IMR-90 (cell line): ENCODE results near the gene ZNHIT2. TPM values are rescaled to one million over a fixed set of nuclear protein-coding genes. Genes with fewer than 3 reads are reported as not detected.

Source experiments
- ATAC-seq: fragments of 200-7000 bp; cut with Tn5 transposase; 2 replicates; pipeline ENCODE4 v1.9.1; 2020; ENCODE audit warnings: low read depth, mild to moderate bottlenecking, moderate library complexity
- BruUV-seq: library from RNA; stranded (reverse); fragments of 400-500 nt; replicated peaks from 2 replicates; lab custom pipeline; 2021; lab: Mats Ljungman, UMichigan
- CTCF ChIA-PET: fragments of 300-600 bp; formaldehyde crosslinking; extraction: SDS; loops from one replicate; lab custom pipeline; 2021; ENCODE audit warnings: antibody characterized with exemption; lab: Yijun Ruan, JAX
- POLR2A ChIA-PET: fragments of 300-600 bp; sonication (Branson Sonifier 250); formaldehyde crosslinking; loops from one replicate; lab custom pipeline; 2022; ENCODE audit warnings: antibody characterized with exemption; ENCODE audit not compliant: unreplicated experiment; lab: Charles Lee
- DNase-seq: peaks from one replicate; pipeline ENCODE4 v3.0.0; 2013
- H2AFZ ChIP-seq: replicated peaks from 2 replicates; pipeline ENCODE3; 2013; ENCODE audit warnings: low read length, mild to moderate bottlenecking; ENCODE audit not compliant: poor library complexity
- H2AK5ac ChIP-seq: 2 replicates; pipeline ENCODE4 v1.6.1; 2013; ENCODE audit warnings: low read depth, low read length, inconsistent platforms
- H2AK9ac ChIP-seq: replicated peaks from 2 replicates; pipeline ENCODE3; 2013; ENCODE audit warnings: mild to moderate bottlenecking, low read depth, low read length, moderate library complexity; ENCODE audit not compliant: poor library complexity
- H2BK120ac ChIP-seq: 2 replicates; pipeline ENCODE4 v1.6.1; 2013; ENCODE audit warnings: low read depth, low read length, inconsistent platforms
- H2BK15ac ChIP-seq: 3 replicates; pipeline ENCODE4 v1.6.1; 2013; ENCODE audit warnings: low read depth, low read length, inconsistent platforms
- H2BK20ac ChIP-seq: 2 replicates; pipeline ENCODE4 v1.6.1; 2013; ENCODE audit warnings: low read depth, mild to moderate bottlenecking, inconsistent platforms, low read length, moderate library complexity
- H2BK5ac ChIP-seq: 2 replicates; pipeline ENCODE4 v1.6.1; 2013; ENCODE audit warnings: mild to moderate bottlenecking, low read depth, low read length, inconsistent platforms; ENCODE audit not compliant: poor library complexity, severe bottlenecking
- H3K14ac ChIP-seq: replicated peaks from 2 replicates; pipeline ENCODE4 v1.6.1; 2013; ENCODE audit warnings: low read depth, low read length, inconsistent platforms
- H3K18ac ChIP-seq: 2 replicates; pipeline ENCODE4 v1.6.1; 2013; ENCODE audit warnings: low read depth, low read length, control low read depth
- H3K23ac ChIP-seq: 2 replicates; pipeline ENCODE4 v1.6.1; 2013; ENCODE audit warnings: low read depth, low read length, inconsistent platforms
- H3K27ac ChIP-seq: 2 replicates; pipeline ENCODE4 v1.5.1; 2013; ENCODE audit warnings: mild to moderate bottlenecking, control low read depth, low read length; ENCODE audit not compliant: insufficient read depth
- H3K27me3 ChIP-seq: 2 replicates; pipeline ENCODE4 v1.6.1; 2013; ENCODE audit warnings: low read length; ENCODE audit not compliant: control insufficient read depth, insufficient read depth
- H3K36me3 ChIP-seq: 2 replicates; pipeline ENCODE4 v1.6.1; 2013; ENCODE audit warnings: low read length, mixed read lengths; ENCODE audit not compliant: control insufficient read depth, insufficient read depth
- H3K4ac ChIP-seq: 2 replicates; pipeline ENCODE4 v1.6.1; 2013; ENCODE audit warnings: low read depth, low read length, inconsistent platforms
- H3K4me1 ChIP-seq: 2 replicates; pipeline ENCODE4 v1.6.1; 2013; ENCODE audit warnings: low read length, mixed read lengths; ENCODE audit not compliant: control insufficient read depth, insufficient read depth
- H3K4me2 ChIP-seq: 2 replicates; pipeline ENCODE4 v1.6.1; 2013; ENCODE audit warnings: low read depth, mild to moderate bottlenecking, control low read depth, low read length, moderate library complexity
- H3K4me3 ChIP-seq: 2 replicates; pipeline ENCODE4 v1.5.1; 2013; ENCODE audit warnings: low read depth, mild to moderate bottlenecking, control low read depth, low read length, moderate library complexity; ENCODE audit not compliant: insufficient read depth
- H3K56ac ChIP-seq: 2 replicates; pipeline ENCODE4 v1.6.1; 2013; ENCODE audit warnings: low read length, inconsistent platforms; ENCODE audit not compliant: insufficient read depth; ENCODE audit errors: extremely low read depth
- H3K79me1 ChIP-seq, 2 experiments: 2 replicates each; pipeline ENCODE4 v1.6.1; 2013; ENCODE audit warnings: low read length in 2 of 2, inconsistent platforms in 1 of 2, low read depth in 1 of 2
- H3K9ac ChIP-seq: 2 replicates; pipeline ENCODE4 v1.6.1; 2013; ENCODE audit warnings: low read depth, low read length, control low read depth
- H3K9me1 ChIP-seq: 2 replicates; pipeline ENCODE4 v1.6.1; 2013; ENCODE audit warnings: low read length, inconsistent platforms; ENCODE audit not compliant: insufficient read depth
- H3K9me3 ChIP-seq: 2 replicates; pipeline ENCODE4 v1.6.1; 2013; ENCODE audit warnings: low read length; ENCODE audit not compliant: control insufficient read depth, insufficient read depth
- H4K20me1 ChIP-seq: 2 replicates; pipeline ENCODE4 v1.6.1; 2013; ENCODE audit warnings: low read length, inconsistent platforms; ENCODE audit not compliant: insufficient read depth
- H4K5ac ChIP-seq: 2 replicates; pipeline ENCODE4 v1.6.1; 2013; ENCODE audit warnings: mild to moderate bottlenecking, low read depth, low read length, control low read depth
- H4K8ac ChIP-seq, 2 experiments: 2 replicates each; pipeline ENCODE4 v1.6.1; 2013; ENCODE audit warnings: low read depth in 2 of 2, low read length in 2 of 2, control low read depth in 1 of 2, inconsistent platforms in 1 of 2
- H4K91ac ChIP-seq: 2 replicates; pipeline ENCODE4 v1.6.1; 2013; ENCODE audit warnings: low read depth, low read length, inconsistent platforms; ENCODE audit not compliant: insufficient read depth
- BHLHE40 ChIP-seq: fragments of 150-350 bp; IDR thresholded peaks from 2 replicates; pipeline ENCODE4 v1.6.1; 2016; ENCODE audit warnings: mild to moderate bottlenecking, low read depth, low read length
- CEBPB ChIP-seq: IDR thresholded peaks from 2 replicates; pipeline ENCODE4 v1.6.1; 2012; ENCODE audit warnings: low read depth, low read length, improper control_type of control experiment
- CTCF ChIP-seq: conservative IDR thresholded peaks from 2 replicates; pipeline ENCODE4 v1.5.1; 2012; ENCODE audit warnings: mild to moderate bottlenecking, low read depth, low read length, improper control_type of control experiment
- ELK1 ChIP-seq: fragments of 150-350 bp; IDR thresholded peaks from 2 replicates; pipeline ENCODE4 v1.6.1; 2016; ENCODE audit warnings: low read depth, mild to moderate bottlenecking, low read length, moderate library complexity, borderline replicate concordance
- FOS ChIP-seq: fragments of 150-350 bp; IDR thresholded peaks from 2 replicates; pipeline ENCODE4 v1.6.1; 2016; ENCODE audit warnings: low read depth, low read length
- MAFK ChIP-seq: IDR thresholded peaks from 2 replicates; pipeline ENCODE4 v1.6.1; 2012; ENCODE audit warnings: low read depth, low read length, improper control_type of control experiment
- MAZ ChIP-seq: IDR thresholded peaks from 2 replicates; pipeline ENCODE4 v1.6.1; 2012; ENCODE audit warnings: low read depth, mild to moderate bottlenecking, low read length, improper control_type of control experiment, moderate library complexity, borderline replicate concordance
- NFE2L2 ChIP-seq: fragments of 150-350 bp; IDR thresholded peaks from 2 replicates; pipeline ENCODE4 v1.6.1; 2016; ENCODE audit warnings: low read depth, mild to moderate bottlenecking, low read length
- POLR2A ChIP-seq: IDR thresholded peaks from 2 replicates; pipeline ENCODE4 v1.6.1; 2012; ENCODE audit warnings: mild to moderate bottlenecking, low read depth, low read length
- RAD21 ChIP-seq: IDR thresholded peaks from 2 replicates; pipeline ENCODE4 v1.6.1; 2012; ENCODE audit warnings: low read length, improper control_type of control experiment
- RFX5 ChIP-seq: IDR thresholded peaks from 2 replicates; pipeline ENCODE4 v1.8.0; 2012; ENCODE audit warnings: low read depth, mild to moderate bottlenecking, low read length, moderate library complexity
- WGBS, 2 experiments: methylation state at CpG; one replicate each; pipeline versions ENCODE4 v1.1.5 to v1.1.7; 2013; ENCODE audit warnings: missing lambda C conversion rate in 2 of 2; ENCODE audit not compliant: insufficient read length in 1 of 2; ENCODE audit errors: extremely low coverage in 2 of 2; 5-methylcytosine and 5-hydroxymethylcytosine counted together
- dilution Hi-C: fragments of 300-500 bp; cut with HindIII; formaldehyde crosslinking; loops from one replicate; pipeline ENCODE4 v1.14.3; 2018; ENCODE audit warnings: low sequenced_read_pairs; ENCODE audit not compliant: unreplicated experiment
- in situ Hi-C: fragments of 300-500 bp; cut with MboI; formaldehyde crosslinking; loops from 3 replicates; pipeline ENCODE4 v1.14.3; 2019; ENCODE audit warnings: low sequenced_read_pairs, inconsistent platforms, mixed read lengths
- intact Hi-C: fragments of 100-400 bp; cut with micrococcal nuclease; formaldehyde crosslinking; loops from 2 replicates; pipeline ENCODE4 v1.10.0; 2022
- polyA plus RNA-seq, 3 experiments: library from polyadenylated mRNA; depleted of rRNA; stranded (reverse); fragments of >200 nt; gene quantifications; 2 replicates each; pipeline ENCODE4 v1.2.3, GENCODE V29; 2012; ENCODE audit warnings: low replicate concordance in 1 of 3
- total RNA-seq: library from RNA; depleted of rRNA; stranded (reverse); fragments of >200 nt; gene quantifications from 2 replicates; pipeline ENCODE4 v1.2.3, GENCODE V29; 2012

The ZNHIT2 gene
- total and polyA plus RNA-seq, 2 of the 4 experiments (the other 2 are of a cell fraction) = 3.9 to 5.9 TPM

GRCh38 chr11:65089621-65090020 is 27.9 kb downstream of the ZNHIT2 start:
- DNase-seq = no peak
- Histone ChIP-seq H4K20me1 (no peaks in the 10 kb centered on the region; the same call in 1 of the 2 replicates), H4K8ac (no peak overlapping the region), H3K14ac (no peak overlapping the region), H3K27ac (no peak overlapping the region), H3K79me1 (peaks cover 16 to 18% of the 10 kb centered on the region in 2 experiments), H2AK9ac (peak overlapping the region; percentile 34), H3K9ac (no peak overlapping the region), H3K4ac (no peak overlapping the region), H3K4me2 (no peak overlapping the region), H2AFZ (no peak overlapping the region), H4K5ac (no peak overlapping the region), H2AK5ac (no peak overlapping the region), H3K56ac (no peak overlapping the region), H4K91ac (no peak overlapping the region), H3K27me3 (no peaks in the 10 kb centered on the region), H3K9me3 (no peaks in the 10 kb centered on the region), H3K18ac (no peak overlapping the region), H2BK120ac (no peak overlapping the region), H3K36me3 (peaks cover 35% of the 10 kb centered on the region), H3K9me1 (no peaks in the 10 kb centered on the region), H2BK15ac (no peak overlapping the region), H3K4me1 (peaks cover 4% of the 10 kb centered on the region; the same call in 1 of the 2 replicates), H2BK5ac (no peak overlapping the region), H2BK20ac (no peak overlapping the region), H3K4me3 (no peak overlapping the region), H3K23ac (no peak overlapping the region)
- in situ Hi-C loops = no loop called here
- ATAC-seq = no peak
- TF ChIP-seq MAZ (no peak), RFX5 (no peak), CTCF (no peak), ELK1 (no peak), BHLHE40 (no peak), MAFK (no peak), RAD21 (no peak), FOS (no peak), NFE2L2 (no peak), CEBPB (no peak), POLR2A (no peak)
- dilution Hi-C loops = no loop called here
- CTCF ChIA-PET = no interaction called here
- POLR2A ChIA-PET = no interaction called here
- WGBS, 2 experiments = 100% methylated on average over 1 of the region's 4 CpGs; no CpG with 5 or more reads in 1 of the 2 experiments
- no TSS peak for BruUV-seq
- intact Hi-C loops = no loop called here
